Urinary bladder (tissue), 4 donors: Measurements from ENCODE around the gene IGSF9B. TPM values are rescaled to one million over a fixed set of nuclear protein-coding genes. Genes with fewer than 3 reads are reported as not detected.

Experiments used
- DNase-seq: peaks from one replicate; pipeline ENCODE4 v3.0.0-alpha.2; 2015; ENCODE audit errors: extremely low spot score
- H3K27ac ChIP-seq: one replicate; pipeline ENCODE4 v1.5.1; 2013; ENCODE audit warnings: low read depth, mild to moderate bottlenecking, moderate library complexity
- H3K36me3 ChIP-seq: one replicate; pipeline ENCODE4 v1.6.1; 2013; ENCODE audit warnings: mild to moderate bottlenecking, moderate library complexity; ENCODE audit not compliant: insufficient read depth
- H3K4me1 ChIP-seq: one replicate; pipeline ENCODE4 v1.6.1; 2013; ENCODE audit warnings: mild to moderate bottlenecking, moderate library complexity; ENCODE audit not compliant: insufficient read depth
- H3K4me3 ChIP-seq: one replicate; pipeline ENCODE4 v1.5.1; 2013; ENCODE audit warnings: low read depth, low read length
- WGBS: extraction: QIAGEN DNeasy Blood & Tissue Kit; methylation state at CpG from one replicate; pipeline ENCODE4 v1.1.7; 2013; 5-methylcytosine and 5-hydroxymethylcytosine counted together
- polyA plus RNA-seq: library from polyadenylated mRNA; stranded (reverse); fragments of 200-250 nt; gene quantifications from one replicate; pipeline ENCODE4 v1.2.3, GENCODE V29; 2013
- total RNA-seq: library from RNA; depleted of rRNA; stranded (reverse); fragments of >200 nt; gene quantifications from one replicate; pipeline ENCODE4 v1.2.3, GENCODE V29; 2014
- donor health status: healthy with polysubstance abuse.
- donor health status: healthy.

The IGSF9B gene
- total and polyA plus RNA-seq, 2 donors: 11.4 to 14.0 TPM

- H3K4me1 ChIP-seq: no peaks in the 10 kb centered on the region
- 56% methylated on average over 4 of the region's 4 CpGs for WGBS
Observed at GRCh38 chr11:133992121-133992520, 35.4 kb upstream of the IGSF9B start.

GRCh38 chr11:133991101-133991500 lies 34.3 kb upstream of the IGSF9B start:
- H3K36me3 ChIP-seq: no peaks in the 10 kb centered on the region
- no peak for DNase-seq
- 60% methylated on average over 12 of the region's 12 CpGs for WGBS
- no peak overlapping the region for H3K27ac ChIP-seq
- H3K4me3 ChIP-seq: no peak overlapping the region
- H3K4me1 ChIP-seq: no peaks in the 10 kb centered on the region

More at GRCh38 chr11:133992121-133992520, 35.4 kb upstream of the IGSF9B start:
- Histone ChIP-seq H3K27ac (no peak overlapping the region), H3K36me3 (no peaks in the 10 kb centered on the region), H3K4me3 (no peak overlapping the region)
- DNase-seq: no peak

- Histone ChIP-seq H3K4me3 (no peak overlapping the region), H3K4me1 (no peaks in the 10 kb centered on the region), H3K27ac (no peak overlapping the region), H3K36me3 (no peaks in the 10 kb centered on the region)
- no peak for DNase-seq
- 80% methylated on average over 10 of the region's 10 CpGs for WGBS
Observed at GRCh38 chr11:133990501-133990900, 33.7 kb upstream of the IGSF9B start.

GRCh38 chr11:133988686-133989410 lies 32.1 kb upstream of the IGSF9B start:
- no peaks in the 10 kb centered on the region for H3K36me3 ChIP-seq
- no peak for DNase-seq
- no peaks in the 10 kb centered on the region for H3K4me1 ChIP-seq
- 86% methylated on average over 22 of the region's 22 CpGs for WGBS
- no peak overlapping the region for H3K4me3 ChIP-seq
- no peak overlapping the region for H3K27ac ChIP-seq

- WGBS: 88% methylated on average over 8 of the region's 8 CpGs
- H3K4me1 ChIP-seq: no peaks in the 10 kb centered on the region
- no peak overlapping the region for H3K27ac ChIP-seq
- no peak for DNase-seq
- H3K4me3 ChIP-seq: no peak overlapping the region
- no peaks in the 10 kb centered on the region for H3K36me3 ChIP-seq
Observed at GRCh38 chr11:133987171-133987570, 30.4 kb upstream of the IGSF9B start.

- Histone ChIP-seq H3K36me3 (no peaks in the 10 kb centered on the region), H3K27ac (no peak overlapping the region), H3K4me1 (no peaks in the 10 kb centered on the region), H3K4me3 (no peak overlapping the region)
- 75% methylated on average over 15 of the region's 15 CpGs for WGBS
- DNase-seq: no peak
Observed at GRCh38 chr11:133985981-133986944, 29.5 kb upstream of the IGSF9B start.

GRCh38 chr11:133984828-133985227 lies 28.1 kb upstream of the IGSF9B start:
- Histone ChIP-seq H3K4me3 (no peak overlapping the region), H3K27ac (no peak overlapping the region), H3K4me1 (no peaks in the 10 kb centered on the region), H3K36me3 (no peaks in the 10 kb centered on the region)
- WGBS: 74% methylated on average over 9 of the region's 9 CpGs
- no peak for DNase-seq

GRCh38 chr11:133983660-133984316 lies 27.0 kb upstream of the IGSF9B start:
- WGBS: 84% methylated on average over 28 of the region's 28 CpGs

GRCh38 chr11:133982876-133983275 lies 26.1 kb upstream of the IGSF9B start:
- H3K27ac ChIP-seq: no peak overlapping the region
- no peak for DNase-seq
- 79% methylated on average over 12 of the region's 12 CpGs for WGBS
- H3K4me1 ChIP-seq: no peaks in the 10 kb centered on the region
- H3K4me3 ChIP-seq: no peak overlapping the region
- no peaks in the 10 kb centered on the region for H3K36me3 ChIP-seq

More at GRCh38 chr11:133983660-133984316, 27.0 kb upstream of the IGSF9B start:
- Histone ChIP-seq H3K4me3 (no peak overlapping the region), H3K36me3 (no peaks in the 10 kb centered on the region), H3K4me1 (no peaks in the 10 kb centered on the region), H3K27ac (no peak overlapping the region)
- no peak for DNase-seq

GRCh38 chr11:133982151-133982550 lies 25.4 kb upstream of the IGSF9B start:
- Histone ChIP-seq H3K4me1 (no peaks in the 10 kb centered on the region), H3K36me3 (no peaks in the 10 kb centered on the region), H3K27ac (no peak overlapping the region), H3K4me3 (no peak overlapping the region)
- WGBS: 87% methylated on average over 14 of the region's 14 CpGs
- DNase-seq: no peak

GRCh38 chr11:133981156-133981555 lies 24.4 kb upstream of the IGSF9B start:
- no peaks in the 10 kb centered on the region for H3K36me3 ChIP-seq
- H3K4me1 ChIP-seq: no peaks in the 10 kb centered on the region
- no peak for DNase-seq
- H3K4me3 ChIP-seq: no peak overlapping the region
- H3K27ac ChIP-seq: no peak overlapping the region
- WGBS: 74% methylated on average over 5 of the region's 5 CpGs

- 64% methylated on average over 9 of the region's 9 CpGs for WGBS
Observed at GRCh38 chr11:133980665-133981064, 23.9 kb upstream of the IGSF9B start.

GRCh38 chr11:133978794-133979193 lies 22.0 kb upstream of the IGSF9B start:
- DNase-seq: no peak
- no peaks in the 10 kb centered on the region for H3K4me1 ChIP-seq
- no peak overlapping the region for H3K27ac ChIP-seq
- H3K36me3 ChIP-seq: no peaks in the 10 kb centered on the region
- no peak overlapping the region for H3K4me3 ChIP-seq
- WGBS: 90% methylated on average over 2 of the region's 2 CpGs

More at GRCh38 chr11:133980665-133981064, 23.9 kb upstream of the IGSF9B start:
- Histone ChIP-seq H3K4me1 (no peaks in the 10 kb centered on the region), H3K4me3 (no peak overlapping the region), H3K27ac (no peak overlapping the region), H3K36me3 (no peaks in the 10 kb centered on the region)
- no peak for DNase-seq
